Measurements from ENCODE around the gene RECK.
A peak's percentile ranks its signal among the peaks of the same experiment; 100 is the strongest.
"Not testable (repeated sequence)": the region's sequence is repeated elsewhere in the genome, so short reads cannot be mapped to it uniquely, and the experiment has no call there.

The RECK gene

DNA sequence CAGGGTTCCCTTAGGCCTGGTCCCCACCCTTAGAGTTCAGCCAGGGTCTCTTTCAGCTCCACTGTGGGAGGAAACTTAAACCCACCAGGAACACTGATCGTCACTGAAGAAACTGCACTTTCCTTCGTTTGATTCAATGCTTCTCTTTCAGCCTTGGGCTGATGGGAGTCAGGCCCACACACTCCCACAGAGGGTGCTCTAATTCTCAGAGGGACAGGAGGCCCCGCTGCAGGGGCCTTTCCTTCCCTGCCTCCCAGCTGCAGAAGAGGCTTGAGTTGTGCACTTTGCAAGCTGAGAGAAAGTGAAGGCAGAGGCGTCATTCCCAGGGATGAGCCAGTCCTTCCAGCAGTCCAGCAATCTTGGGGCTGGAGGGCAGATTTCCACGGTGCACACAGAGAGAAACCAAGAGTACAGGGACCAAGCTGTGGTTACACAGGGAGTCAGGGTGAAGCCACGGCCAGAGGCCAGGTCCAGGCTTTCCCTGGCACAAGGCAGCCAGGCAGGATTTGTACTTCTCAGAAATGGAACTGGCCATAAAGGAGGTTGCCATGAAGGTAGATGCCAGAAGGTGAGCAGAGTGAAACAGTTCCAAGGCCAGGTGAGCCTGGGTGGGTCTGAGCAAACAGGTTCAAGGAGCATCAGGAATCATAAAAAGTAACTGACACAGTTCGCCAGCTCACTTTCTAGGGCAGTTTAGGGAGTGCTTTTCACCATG lies 89.5 kb downstream of the RECK start:
- peaks cover 2% of the 10 kb centered on the region; the same call in 1 of the 2 replicates for H3K4me1 ChIP-seq (ENCODE audit: control insufficient read depth, insufficient read depth, low read length)
- no peak for DNase-seq (ENCODE audit: low read depth, low spot score)

DNA sequence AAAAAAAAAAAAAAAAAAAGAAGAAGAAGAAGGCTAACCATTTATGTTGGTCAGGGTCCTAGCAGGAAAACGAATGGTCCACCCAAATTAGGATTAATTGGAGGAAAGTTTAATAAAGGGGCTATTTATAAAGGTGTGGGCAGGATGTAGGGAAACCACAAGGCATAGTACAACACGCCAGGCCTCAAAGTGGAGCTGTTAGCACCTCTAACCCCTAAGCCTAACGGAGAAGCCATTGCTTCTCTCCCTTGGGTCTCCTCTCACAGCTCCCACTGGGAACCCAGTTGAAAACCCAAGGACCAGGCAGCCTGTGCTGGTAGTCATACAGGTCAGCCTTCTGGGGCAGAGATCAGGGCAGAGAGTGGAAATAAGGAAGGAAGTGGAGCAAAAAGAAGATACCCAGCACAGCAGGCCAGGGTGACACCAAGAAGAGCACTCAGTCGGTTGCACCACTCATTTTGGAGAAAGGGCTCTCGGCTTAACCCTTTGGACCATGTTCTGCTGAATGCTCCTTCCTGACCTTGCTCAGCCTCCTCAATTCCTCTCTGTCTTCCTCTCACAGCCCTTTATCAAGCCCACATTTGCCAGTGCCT lies 91.0 kb downstream of the RECK start:
- DNase-seq (ENCODE audit: low read depth, low spot score), result no peak
- Histone ChIP-seq H3K4me3 (ENCODE audit: low read length) (no peak overlapping the region), H3K27me3 (ENCODE audit: control insufficient read depth, insufficient read depth, low read length) (no peaks in the 10 kb centered on the region), H3K4me1 (ENCODE audit: control insufficient read depth, insufficient read depth, low read length) (peaks cover 2% of the 10 kb centered on the region; the same call in 1 of the 2 replicates), H3K36me3 (ENCODE audit: control insufficient read depth, insufficient read depth, low read length) (no peaks in the 10 kb centered on the region), H3K27ac (ENCODE audit: low read length) (no peak overlapping the region), H3K9me3 (ENCODE audit: control insufficient read depth, insufficient read depth, low read length) (no peaks in the 10 kb centered on the region)
- WGBS (ENCODE audit: insufficient coverage, insufficient read length), result no CpG with 5 or more reads among the region's 5 CpGs

More for the DNA sequence above, 89.5 kb downstream of the RECK start:
- H3K9me3 ChIP-seq (ENCODE audit: control insufficient read depth, insufficient read depth, low read length), result no peaks in the 10 kb centered on the region
- no peak overlapping the region for H3K27ac ChIP-seq (ENCODE audit: low read length)
- H3K36me3 ChIP-seq (ENCODE audit: control insufficient read depth, insufficient read depth, low read length), result no peaks in the 10 kb centered on the region
- no peaks in the 10 kb centered on the region for H3K27me3 ChIP-seq (ENCODE audit: control insufficient read depth, insufficient read depth, low read length)
- no peak overlapping the region for H3K4me3 ChIP-seq (ENCODE audit: low read length)
- WGBS (ENCODE audit: insufficient coverage, insufficient read length), result no CpG with 5 or more reads among the region's 7 CpGs

DNA sequence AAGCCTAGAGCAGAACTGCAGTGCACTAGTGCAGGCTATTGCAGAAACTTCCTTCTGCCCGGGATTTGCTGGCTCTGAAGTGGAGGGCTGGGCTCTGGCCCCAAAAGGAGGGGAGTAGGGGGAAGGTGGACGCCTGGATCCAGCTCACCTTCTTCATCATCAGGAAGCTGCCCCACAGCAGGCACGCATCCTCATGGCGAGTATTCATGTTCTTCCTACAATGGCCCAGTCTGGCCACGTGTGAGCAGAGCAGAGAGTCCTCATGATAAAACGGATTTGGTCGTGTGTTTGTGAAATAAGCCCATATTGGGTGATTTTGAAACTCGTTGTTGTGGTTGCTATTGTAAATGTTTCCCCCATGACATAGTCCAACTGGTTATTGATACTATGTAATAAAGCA lies 91.6 kb downstream of the RECK start:
- no peaks in the 10 kb centered on the region for H3K9me3 ChIP-seq (ENCODE audit: control insufficient read depth, insufficient read depth, low read length)
- no peaks in the 10 kb centered on the region for H3K27me3 ChIP-seq (ENCODE audit: control insufficient read depth, insufficient read depth, low read length)
- no peaks in the 10 kb centered on the region for H3K36me3 ChIP-seq (ENCODE audit: control insufficient read depth, insufficient read depth, low read length)
- no peak overlapping the region for H3K27ac ChIP-seq (ENCODE audit: low read length)
- H3K4me3 ChIP-seq (ENCODE audit: low read length), result no peak overlapping the region
- peaks cover 2% of the 10 kb centered on the region; the same call in 1 of the 2 replicates for H3K4me1 ChIP-seq (ENCODE audit: control insufficient read depth, insufficient read depth, low read length)
- WGBS (ENCODE audit: insufficient coverage, insufficient read length), result no CpG with 5 or more reads among the region's 8 CpGs
- DNase-seq (ENCODE audit: low read depth, low spot score), result no peak

DNA sequence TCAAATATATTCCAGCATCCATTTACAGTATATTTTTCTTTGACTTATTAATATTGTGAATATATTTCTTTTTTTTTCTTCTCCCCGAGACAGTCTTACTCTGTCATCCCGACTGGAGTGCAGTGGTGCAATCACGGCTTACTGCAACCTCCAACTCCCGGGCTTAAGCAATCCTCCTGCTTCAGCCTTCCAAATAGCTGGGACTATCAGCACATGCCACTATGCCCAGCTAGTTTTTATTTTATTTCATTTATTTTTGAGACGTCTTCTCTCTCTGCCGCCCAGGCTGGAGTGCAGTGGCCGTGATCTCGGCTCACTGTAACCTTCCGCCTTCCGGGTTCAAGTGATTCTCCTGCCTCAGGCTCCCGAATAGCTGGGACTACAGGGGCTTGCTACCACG lies 92.4 kb downstream of the RECK start:
- no peaks in the 10 kb centered on the region for H3K9me3 ChIP-seq (ENCODE audit: control insufficient read depth, insufficient read depth, low read length)
- no peak overlapping the region for H3K27ac ChIP-seq (ENCODE audit: low read length)
- WGBS (ENCODE audit: insufficient coverage, insufficient read length), result no CpG with 5 or more reads among the region's 12 CpGs
- H3K27me3 ChIP-seq (ENCODE audit: control insufficient read depth, insufficient read depth, low read length), result no peaks in the 10 kb centered on the region
- no peak for DNase-seq (ENCODE audit: low read depth, low spot score)
- peaks cover 2% of the 10 kb centered on the region; the same call in 1 of the 2 replicates for H3K4me1 ChIP-seq (ENCODE audit: control insufficient read depth, insufficient read depth, low read length)
- H3K4me3 ChIP-seq (ENCODE audit: low read length), result no peak overlapping the region
- H3K36me3 ChIP-seq (ENCODE audit: control insufficient read depth, insufficient read depth, low read length), result no peaks in the 10 kb centered on the region

DNA sequence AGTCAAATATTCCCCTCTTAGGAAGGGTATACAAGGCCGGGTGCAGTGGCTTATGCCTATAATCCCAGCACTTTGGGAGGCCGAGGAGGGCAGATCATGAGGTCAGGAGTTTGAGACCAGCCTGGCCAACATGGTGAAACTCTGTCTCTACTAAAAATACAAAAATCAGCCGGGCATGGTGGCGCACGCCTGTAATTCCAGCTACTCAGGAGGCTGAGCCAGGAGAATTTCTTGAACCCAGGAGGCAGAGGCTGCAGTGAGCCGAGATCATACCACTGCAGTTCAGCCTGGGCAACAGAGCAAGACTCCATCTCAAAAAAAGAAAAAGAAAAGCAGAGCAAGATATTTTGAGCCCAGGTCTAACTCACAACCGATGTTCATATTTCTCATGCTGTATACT lies 95.0 kb downstream of the RECK start:
- not testable (repeated sequence) for H3K27ac ChIP-seq (ENCODE audit: low read length); H3K27me3 ChIP-seq (ENCODE audit: control insufficient read depth, insufficient read depth, low read length); H3K9me3 ChIP-seq (ENCODE audit: control insufficient read depth, insufficient read depth, low read length); DNase-seq (ENCODE audit: low read depth, low spot score); H3K4me1 ChIP-seq (ENCODE audit: control insufficient read depth, insufficient read depth, low read length); H3K4me3 ChIP-seq (ENCODE audit: low read length); H3K36me3 ChIP-seq (ENCODE audit: control insufficient read depth, insufficient read depth, low read length)
- WGBS (ENCODE audit: insufficient coverage, insufficient read length), result no CpG with 5 or more reads among the region's 7 CpGs

DNA sequence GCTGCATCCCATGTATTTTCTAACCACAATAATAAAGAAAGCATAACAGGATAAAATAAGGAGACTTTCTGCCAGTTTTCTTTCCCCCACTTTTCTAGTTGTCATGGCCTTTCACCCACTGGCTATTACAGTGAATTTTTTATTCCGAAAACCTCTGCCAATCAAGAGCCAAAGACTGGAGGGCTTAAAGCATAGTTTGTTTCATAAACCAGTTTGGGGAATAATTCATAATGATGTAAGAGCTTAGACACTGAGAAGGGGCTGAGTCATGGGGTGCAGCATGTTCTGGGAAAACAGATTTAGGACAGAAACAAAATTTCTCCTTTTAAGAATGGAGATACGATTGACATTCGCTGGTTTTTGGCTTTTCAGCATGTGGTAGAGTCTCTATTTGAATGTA lies 95.4 kb downstream of the RECK start:
- WGBS (ENCODE audit: insufficient coverage, insufficient read length), result no CpG with 5 or more reads among the region's 3 CpGs
- H3K36me3 ChIP-seq (ENCODE audit: control insufficient read depth, insufficient read depth, low read length), result no peaks in the 10 kb centered on the region; the same call in 1 of the 2 replicates
- DNase-seq (ENCODE audit: low read depth, low spot score), result no peak
- H3K9me3 ChIP-seq (ENCODE audit: control insufficient read depth, insufficient read depth, low read length), result no peaks in the 10 kb centered on the region
- no peak overlapping the region for H3K27ac ChIP-seq (ENCODE audit: low read length)
- peaks cover 9% of the 10 kb centered on the region; the same call in 1 of the 2 replicates for H3K27me3 ChIP-seq (ENCODE audit: control insufficient read depth, insufficient read depth, low read length)
- peaks cover 7% of the 10 kb centered on the region for H3K4me1 ChIP-seq (ENCODE audit: control insufficient read depth, insufficient read depth, low read length)
- H3K4me3 ChIP-seq (ENCODE audit: low read length), result no peak overlapping the region

DNA sequence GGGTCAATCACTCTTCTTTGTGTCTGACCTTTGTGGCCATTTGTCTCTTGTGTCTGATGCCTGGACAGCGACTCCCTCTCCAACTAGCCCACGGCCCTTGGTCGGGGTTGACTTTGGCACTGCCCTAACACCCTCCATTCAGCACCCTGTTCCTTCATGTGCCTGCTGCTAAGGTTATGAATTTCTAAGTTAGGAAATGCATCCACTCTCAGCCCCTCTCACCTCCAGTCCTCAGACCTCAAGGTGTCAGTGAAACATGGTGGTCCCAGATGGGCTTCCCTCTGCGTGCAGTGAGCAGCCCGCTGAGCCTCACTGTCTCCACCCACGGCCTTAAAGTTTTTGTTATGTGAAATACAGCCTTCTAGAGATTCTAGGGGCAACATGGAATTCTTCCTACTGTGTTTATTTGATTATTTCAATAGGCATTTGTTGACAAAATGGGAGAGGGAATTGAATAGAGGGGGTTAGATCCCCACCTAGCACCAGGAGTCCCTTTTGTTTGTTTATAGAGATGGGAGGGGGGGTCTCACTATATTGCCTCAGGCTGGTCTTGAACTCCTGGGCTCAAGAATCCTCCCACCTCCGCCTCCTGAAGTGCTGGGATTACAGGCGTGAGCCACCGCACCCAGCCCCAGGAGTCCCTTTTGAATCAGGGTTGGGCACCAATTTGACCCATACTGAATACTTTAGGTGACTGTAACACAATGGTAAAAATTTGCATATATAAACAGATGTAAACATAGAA lies 98.2 kb downstream of the RECK start:
- WGBS (ENCODE audit: insufficient coverage, insufficient read length), result no CpG with 5 or more reads among the region's 9 CpGs
- Histone ChIP-seq H3K4me3 (ENCODE audit: low read length) (no peak overlapping the region), H3K36me3 (ENCODE audit: control insufficient read depth, insufficient read depth, low read length) (no peaks in the 10 kb centered on the region; the same call in 1 of the 2 replicates), H3K4me1 (ENCODE audit: control insufficient read depth, insufficient read depth, low read length) (peaks cover 13% of the 10 kb centered on the region), H3K27ac (ENCODE audit: low read length) (no peak overlapping the region), H3K27me3 (ENCODE audit: control insufficient read depth, insufficient read depth, low read length) (peaks cover 24% of the 10 kb centered on the region), H3K9me3 (ENCODE audit: control insufficient read depth, insufficient read depth, low read length) (no peaks in the 10 kb centered on the region)
- DNase-seq (ENCODE audit: low read depth, low spot score), result no peak

DNA sequence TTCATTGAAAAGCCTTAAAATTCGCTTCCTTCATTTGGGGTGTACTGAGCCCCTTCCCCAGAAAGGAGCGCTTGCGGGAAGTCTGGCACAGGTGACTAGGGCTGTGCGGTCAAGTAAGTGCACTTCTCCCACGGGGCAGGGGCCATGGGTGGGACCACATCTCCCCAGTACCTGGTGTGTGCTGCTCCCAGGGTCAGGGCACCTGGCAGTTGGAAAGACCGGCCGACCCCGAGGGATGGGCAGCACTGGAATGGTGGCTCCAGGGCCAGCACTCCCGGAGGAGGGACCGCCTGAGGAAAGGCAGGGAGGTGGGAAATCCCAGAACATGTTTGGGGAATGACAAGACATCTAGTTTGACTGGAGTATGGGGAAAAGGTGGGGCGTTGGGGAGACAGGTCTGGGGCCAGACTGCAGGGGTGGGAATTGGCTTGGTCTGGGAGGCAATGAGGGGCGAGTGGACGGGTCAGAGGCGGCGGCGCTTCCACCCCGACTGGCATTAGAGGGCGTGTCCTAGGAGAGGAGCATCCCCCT lies 99.1 kb downstream of the RECK start:
- no peak for DNase-seq (ENCODE audit: low read depth, low spot score)
- H3K27me3 ChIP-seq (ENCODE audit: control insufficient read depth, insufficient read depth, low read length), result peaks cover 24% of the 10 kb centered on the region
- peaks cover 13% of the 10 kb centered on the region for H3K4me1 ChIP-seq (ENCODE audit: control insufficient read depth, insufficient read depth, low read length)
- no peak overlapping the region for H3K27ac ChIP-seq (ENCODE audit: low read length)
- no peaks in the 10 kb centered on the region; the same call in 1 of the 2 replicates for H3K36me3 ChIP-seq (ENCODE audit: control insufficient read depth, insufficient read depth, low read length)
- no CpG with 5 or more reads among the region's 18 CpGs for WGBS (ENCODE audit: insufficient coverage, insufficient read length)
- peak overlapping the region; percentile 54; the same call in 1 of the 2 replicates for H3K4me3 ChIP-seq (ENCODE audit: low read length)
- H3K9me3 ChIP-seq (ENCODE audit: control insufficient read depth, insufficient read depth, low read length), result no peaks in the 10 kb centered on the region

DNA sequence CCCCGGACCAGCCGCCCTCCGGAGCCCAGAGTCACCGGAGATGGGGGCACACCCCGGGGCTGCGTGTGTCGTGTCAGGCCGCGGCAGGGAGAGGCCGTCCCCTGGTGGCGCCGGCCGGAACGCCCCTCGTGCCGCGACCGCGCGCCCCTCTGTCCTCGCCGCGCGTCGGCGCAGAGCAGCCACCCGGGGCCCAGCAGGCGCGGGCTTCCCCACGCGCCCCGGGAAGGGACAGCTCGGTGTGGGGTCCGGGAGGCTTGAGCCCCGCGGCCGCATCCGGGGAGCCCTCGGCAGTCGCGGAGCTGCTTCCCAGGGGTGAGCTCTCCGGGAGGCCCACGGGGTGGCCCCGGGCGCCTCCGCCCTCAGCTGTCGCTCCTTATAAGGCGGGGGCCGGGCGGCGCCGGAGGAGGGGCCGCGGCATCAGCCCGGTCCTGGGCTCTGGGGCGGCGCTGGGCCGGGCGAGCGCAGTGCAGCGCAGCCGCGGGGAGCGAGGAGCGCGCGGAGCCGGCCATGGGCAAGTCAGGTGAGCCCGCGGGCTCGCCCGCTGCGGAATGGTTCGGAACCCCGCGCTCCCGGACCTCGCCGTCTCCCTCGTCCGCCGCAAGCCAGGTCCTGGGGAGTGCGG lies 99.7 kb downstream of the RECK start, which contains the start of gene GLIPR2:
GLIPR2 (plus strand) TSS at position 462 of the 622 bp plus-strand sequence; CDS start at position 508, 46 bp downstream.
- no peak for DNase-seq (ENCODE audit: low read depth, low spot score)
- H3K4me1 ChIP-seq (ENCODE audit: control insufficient read depth, insufficient read depth, low read length), result peaks cover 13% of the 10 kb centered on the region
- H3K27ac ChIP-seq (ENCODE audit: low read length), result no peak within 1 kb of the TSS
- H3K36me3 ChIP-seq (ENCODE audit: control insufficient read depth, insufficient read depth, low read length), result no peaks in the 10 kb centered on the region; the same call in 1 of the 2 replicates
- no peaks in the 10 kb centered on the region for H3K9me3 ChIP-seq (ENCODE audit: control insufficient read depth, insufficient read depth, low read length)
- no CpG with 5 or more reads among the region's 83 CpGs for WGBS (ENCODE audit: insufficient coverage, insufficient read length)
- peaks cover 24% of the 10 kb centered on the region for H3K27me3 ChIP-seq (ENCODE audit: control insufficient read depth, insufficient read depth, low read length)
- H3K4me3 ChIP-seq (ENCODE audit: low read length), result peak within 1 kb of the TSS; percentile 54; the same call in 1 of the 2 replicates

Measured in iPS DF 6.9 (cell line).